Measurements from ENCODE around the gene SYP.
A peak's percentile ranks its signal among the peaks of the same experiment; 100 is the strongest.

SYP gene

DNA sequence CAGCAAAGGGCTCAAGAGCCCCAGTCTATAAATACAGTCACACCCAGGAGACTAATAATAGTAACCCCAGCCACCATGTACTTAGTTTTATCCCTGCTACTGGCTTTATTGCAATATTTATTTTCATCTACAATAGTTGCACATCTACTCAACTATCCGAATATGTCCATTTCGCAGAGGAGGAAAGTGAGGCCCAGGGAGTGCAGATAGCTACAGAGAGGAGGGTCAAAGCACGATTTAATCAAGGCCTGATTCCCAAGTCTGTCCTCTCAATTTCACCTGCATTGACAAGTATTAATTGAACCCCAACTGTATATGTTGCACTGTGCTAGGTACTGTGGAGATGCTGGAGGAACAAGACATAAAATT lies 32.3 kb downstream of the SYP start:
- POLR2A ChIA-PET (ENCODE audit: low non-redundant PET): interaction anchor here (1.4 kb wide), 1 partner anchor 17 kb away, joined by 6 read pairs; no protein-coding TSS in a partner anchor
- TF ChIP-seq, protein P1, sequence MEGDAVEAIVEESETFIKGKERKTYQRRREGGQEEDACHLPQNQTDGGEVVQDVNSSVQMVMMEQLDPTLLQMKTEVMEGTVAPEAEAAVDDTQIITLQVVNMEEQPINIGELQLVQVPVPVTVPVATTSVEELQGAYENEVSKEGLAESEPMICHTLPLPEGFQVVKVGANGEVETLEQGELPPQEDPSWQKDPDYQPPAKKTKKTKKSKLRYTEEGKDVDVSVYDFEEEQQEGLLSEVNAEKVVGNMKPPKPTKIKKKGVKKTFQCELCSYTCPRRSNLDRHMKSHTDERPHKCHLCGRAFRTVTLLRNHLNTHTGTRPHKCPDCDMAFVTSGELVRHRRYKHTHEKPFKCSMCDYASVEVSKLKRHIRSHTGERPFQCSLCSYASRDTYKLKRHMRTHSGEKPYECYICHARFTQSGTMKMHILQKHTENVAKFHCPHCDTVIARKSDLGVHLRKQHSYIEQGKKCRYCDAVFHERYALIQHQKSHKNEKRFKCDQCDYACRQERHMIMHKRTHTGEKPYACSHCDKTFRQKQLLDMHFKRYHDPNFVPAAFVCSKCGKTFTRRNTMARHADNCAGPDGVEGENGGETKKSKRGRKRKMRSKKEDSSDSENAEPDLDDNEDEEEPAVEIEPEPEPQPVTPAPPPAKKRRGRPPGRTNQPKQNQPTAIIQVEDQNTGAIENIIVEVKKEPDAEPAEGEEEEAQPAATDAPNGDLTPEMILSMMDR (conservative IDR thresholded peaks at IDR 0.05; ENCODE audit: low read depth): no peak
- no peak for DNase-seq (ENCODE audit: low spot score)
- CTCF ChIA-PET: no interaction called here
- H3K27ac ChIP-seq: peak overlapping the region; percentile 100

DNA sequence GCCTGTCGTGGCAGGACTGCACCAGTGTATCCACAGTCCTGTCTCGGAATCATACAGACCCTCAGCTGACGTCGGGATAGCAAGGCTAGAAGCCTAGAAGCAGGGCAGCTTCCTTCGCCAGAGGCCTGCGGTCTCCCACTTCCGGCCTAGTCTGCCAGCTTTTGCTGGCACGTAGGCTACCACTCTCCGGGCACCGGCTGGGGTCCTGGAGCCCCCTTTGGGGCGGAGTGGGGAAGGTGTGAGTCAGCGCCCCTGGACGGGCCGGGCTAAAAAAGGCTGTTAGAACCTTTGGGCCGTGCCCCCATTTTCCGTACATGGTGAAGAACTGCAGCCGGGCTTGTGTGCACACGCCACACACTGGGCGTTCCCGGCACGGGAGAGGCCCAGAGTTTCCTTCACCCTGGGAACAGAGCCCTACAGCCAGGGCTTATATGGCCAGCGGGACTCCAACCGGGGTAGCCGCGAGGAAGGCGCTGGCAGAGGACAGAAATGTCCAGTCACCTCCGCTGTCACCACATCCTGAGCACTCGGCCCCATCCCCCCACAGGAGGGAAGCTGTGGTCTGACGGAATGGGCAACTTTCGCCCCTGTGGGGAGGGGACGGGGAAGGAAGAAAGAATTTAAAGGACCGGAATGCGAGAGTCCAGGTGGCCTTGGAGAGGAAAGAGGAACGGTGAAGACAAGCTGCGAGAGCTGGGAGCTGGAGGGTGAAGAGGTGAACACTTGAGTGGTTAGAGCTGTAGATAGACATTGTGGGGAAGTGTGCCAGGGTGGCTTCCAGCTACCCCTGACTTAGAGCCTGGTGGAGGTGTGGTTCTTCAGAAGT lies 32.9 kb downstream of the SYP start:
- peak overlapping the region; percentile 100 for H3K27ac ChIP-seq
- no peak for DNase-seq (ENCODE audit: low spot score)
- TF ChIP-seq, protein P1 (conservative IDR thresholded peaks at IDR 0.05; ENCODE audit: low read depth): no peak
- CTCF ChIA-PET: interaction anchor here (0.6 kb wide), 1 partner anchor 65 kb away, joined by 3 read pairs; no protein-coding TSS in a partner anchor
- POLR2A ChIA-PET (ENCODE audit: low non-redundant PET): interaction anchor here (0.6 to 1.4 kb wide), 4 partner anchors 9 to 108 kb away, joined by 3 to 6 read pairs (median 3); no protein-coding TSS in a partner anchor

DNA sequence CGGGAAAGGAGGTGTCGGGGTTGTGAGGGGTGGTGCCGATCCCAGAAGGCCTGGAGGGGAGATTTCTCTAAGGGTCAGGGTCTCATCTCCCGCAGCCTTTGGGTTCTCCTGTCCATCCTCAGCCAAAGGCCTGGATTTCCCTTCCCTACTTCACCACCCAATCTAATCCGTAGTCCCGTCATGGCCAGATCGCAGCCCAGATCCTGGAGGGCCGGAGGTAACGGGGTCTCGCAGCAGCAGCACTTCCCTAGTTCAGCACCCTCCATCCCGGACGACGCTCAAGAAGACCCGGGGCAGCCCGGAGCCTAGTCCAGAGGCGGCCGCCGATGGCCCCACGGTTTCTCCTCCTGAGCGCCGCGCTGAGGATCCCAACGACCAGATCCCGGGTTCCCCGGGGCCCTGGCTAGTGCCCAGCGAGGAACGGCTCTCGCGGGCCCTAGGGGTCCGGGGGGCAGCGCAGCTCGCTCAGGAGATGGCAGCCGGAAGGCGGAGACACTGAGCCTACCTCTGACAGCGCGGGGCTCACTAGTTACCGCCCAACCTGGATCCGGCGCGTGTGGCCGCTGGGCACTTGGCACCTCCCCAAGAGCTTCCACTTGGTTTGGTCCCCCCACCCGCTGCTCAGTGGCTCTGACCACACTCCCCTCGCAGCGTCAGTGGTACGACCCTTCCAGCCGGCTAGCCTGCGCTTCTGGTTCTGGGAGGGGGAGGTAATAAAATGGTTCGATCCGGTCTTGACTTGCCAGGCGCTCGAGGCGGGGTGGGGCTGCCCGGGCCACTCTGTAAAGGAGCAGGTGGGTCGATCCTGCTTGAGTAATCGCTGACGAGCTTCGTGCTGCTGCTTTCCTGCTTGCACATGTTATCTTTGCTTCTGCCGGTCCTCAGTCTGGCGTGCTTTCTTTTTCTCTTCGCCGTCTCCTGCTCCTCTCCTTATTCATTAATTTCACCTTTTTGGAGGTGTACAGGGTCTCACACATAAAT lies 33.8 kb downstream of the SYP start:
- peak; percentile 80 for DNase-seq (ENCODE audit: low spot score)
- TF ChIP-seq, protein P1 (conservative IDR thresholded peaks at IDR 0.05; ENCODE audit: low read depth): peak; percentile 45
- ChIA-PET CTCF (interaction anchor here (0.6 kb wide), 1 partner anchor 64 kb away, joined by 3 read pairs; no protein-coding TSS in a partner anchor), POLR2A (ENCODE audit: low non-redundant PET) (interaction anchor here (0.6 to 1.4 kb wide), 4 partner anchors 10 to 107 kb away, joined by 3 to 6 read pairs (median 3); no protein-coding TSS in a partner anchor)
- H3K27ac ChIP-seq: peak overlapping the region; percentile 100

DNA sequence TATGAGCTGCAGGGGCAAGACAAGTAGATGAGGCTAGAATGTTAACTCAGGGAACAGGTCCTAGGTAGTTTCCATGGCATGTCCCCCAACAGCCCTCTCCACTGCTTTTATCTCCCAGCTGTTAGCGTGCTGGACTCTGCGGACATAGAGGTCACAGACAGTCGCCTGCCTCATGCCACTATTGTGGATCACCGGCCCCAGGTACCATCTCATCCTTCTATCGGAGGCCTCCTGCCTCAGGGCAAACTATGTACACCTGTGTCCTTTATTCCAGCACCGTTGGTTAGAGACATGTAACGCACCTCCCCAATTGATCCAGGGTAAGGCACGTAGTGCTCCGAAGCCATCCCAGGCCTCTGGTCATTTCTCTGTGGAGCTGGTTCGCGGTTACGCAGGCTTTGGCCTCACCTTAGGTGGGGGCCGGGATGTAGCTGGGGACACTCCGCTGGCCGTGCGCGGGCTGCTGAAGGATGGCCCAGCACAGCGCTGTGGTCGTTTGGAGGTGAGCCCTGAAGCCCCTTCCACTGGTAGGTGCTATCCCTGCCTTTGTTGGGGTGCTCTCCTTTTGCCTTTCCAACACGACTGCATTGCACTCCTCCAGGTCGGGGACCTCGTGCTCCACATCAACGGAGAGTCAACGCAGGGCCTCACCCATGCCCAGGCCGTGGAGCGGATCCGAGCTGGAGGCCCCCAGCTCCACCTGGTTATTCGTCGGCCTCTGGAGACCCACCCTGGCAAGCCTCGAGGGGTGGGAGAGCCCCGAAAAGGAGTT lies 35.2 kb downstream of the SYP start:
- H3K27ac ChIP-seq: peak overlapping the region; percentile 100
- no peak for DNase-seq (ENCODE audit: low spot score)
- POLR2A ChIA-PET (ENCODE audit: low non-redundant PET): no interaction called here
- TF ChIP-seq, protein P1 (conservative IDR thresholded peaks at IDR 0.05; ENCODE audit: low read depth): no peak
- CTCF ChIA-PET: interaction anchor here (0.5 to 0.6 kb wide), 2 partner anchors 76 to 206 kb away, joined by 5 to 6 read pairs; no protein-coding TSS in a partner anchor

DNA sequence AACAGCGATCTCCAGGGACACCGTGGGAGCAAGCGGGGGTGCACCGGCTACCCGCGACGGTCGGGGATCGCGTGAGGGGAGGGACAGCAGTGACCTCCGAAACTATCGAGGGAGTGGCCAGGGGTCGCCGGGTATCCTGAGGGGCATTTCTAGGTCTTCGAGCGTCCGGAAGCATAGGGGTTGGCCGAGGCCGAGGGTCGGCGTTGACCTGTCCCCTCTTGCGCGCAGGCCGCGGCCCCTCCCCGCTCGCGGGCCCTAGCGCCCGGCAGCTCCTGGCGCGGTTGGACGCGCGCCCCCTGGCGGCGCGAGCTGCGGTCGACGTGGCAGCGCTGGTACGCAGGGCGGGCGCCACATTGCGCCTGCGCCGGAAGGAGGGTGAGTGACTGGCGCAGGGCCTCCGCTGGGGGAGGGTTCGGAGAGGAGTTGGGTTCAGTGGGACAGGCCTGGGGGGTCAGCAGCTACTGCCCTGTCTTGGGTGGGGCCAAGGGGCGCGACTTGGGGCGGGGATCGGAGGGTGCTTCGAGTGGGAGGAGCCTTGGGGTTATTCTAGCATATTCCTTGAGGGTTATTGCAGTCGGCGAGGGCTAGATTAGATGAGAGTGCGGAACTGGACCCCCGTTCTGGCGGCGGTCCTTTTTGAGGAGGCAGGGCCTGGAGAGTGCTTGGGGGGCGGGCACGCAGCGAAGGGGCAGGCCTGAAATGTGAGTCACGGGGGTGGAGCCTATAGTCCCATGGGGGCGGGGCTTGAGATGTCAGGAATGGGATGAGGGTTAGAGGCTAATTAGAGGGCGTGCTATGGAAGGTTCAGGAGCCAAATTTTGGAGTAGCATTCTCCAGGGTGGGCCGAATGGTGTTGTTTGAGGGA lies 36.2 kb downstream of the SYP start:
- POLR2A ChIA-PET (ENCODE audit: low non-redundant PET): interaction anchor here (0.6 kb wide), 1 partner anchor 199 kb away, joined by 15 read pairs; no protein-coding TSS in a partner anchor
- peak; percentile 66 for DNase-seq (ENCODE audit: low spot score)
- CTCF ChIA-PET: interaction anchor here (0.5 to 1.2 kb wide), 4 partner anchors 18 to 477 kb away, joined by 3 to 5 read pairs (median 4); no protein-coding TSS in a partner anchor
- peak overlapping the region; percentile 100 for H3K27ac ChIP-seq
- TF ChIP-seq, protein P1 (conservative IDR thresholded peaks at IDR 0.05; ENCODE audit: low read depth): peak; percentile 78
